Activated CD8-positive, alpha-beta memory T cell treated with anti-CD3 and anti-CD28 coated beads for 4 hours (primary cell): ENCODE measurements around the gene PRKD3.
"Not testable (repeated sequence)": the region's sequence is repeated elsewhere in the genome, so short reads cannot be mapped to it uniquely, and the experiment has no call there.

Experiments used
- DNase-seq, 2 donors: peaks; one replicate each; pipeline ENCODE4 v3.0.0-alpha.2; 2020; ENCODE audit warnings: low read depth in 2 of 2

PRKD3 gene

DNA sequence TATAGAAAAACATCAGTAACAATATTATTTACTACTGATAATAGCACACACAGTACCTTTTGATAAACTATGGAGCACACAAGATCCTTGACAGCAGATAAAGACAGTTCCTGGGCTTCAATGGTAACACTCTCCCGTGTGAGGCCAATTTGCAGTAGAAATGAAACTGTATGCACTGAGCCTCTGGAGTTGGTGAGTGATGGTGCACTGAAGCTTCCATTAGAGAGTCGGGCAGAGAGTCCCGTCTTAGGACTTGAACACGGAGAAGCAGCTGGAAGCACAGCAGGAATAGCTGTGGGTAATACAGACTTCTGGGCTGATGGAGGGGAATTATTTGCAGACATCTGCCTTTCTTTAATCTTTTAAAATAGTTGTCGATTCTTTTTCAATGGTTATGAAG lies 8.5 kb downstream of the PRKD3 start:
- no peak for DNase-seq

DNA sequence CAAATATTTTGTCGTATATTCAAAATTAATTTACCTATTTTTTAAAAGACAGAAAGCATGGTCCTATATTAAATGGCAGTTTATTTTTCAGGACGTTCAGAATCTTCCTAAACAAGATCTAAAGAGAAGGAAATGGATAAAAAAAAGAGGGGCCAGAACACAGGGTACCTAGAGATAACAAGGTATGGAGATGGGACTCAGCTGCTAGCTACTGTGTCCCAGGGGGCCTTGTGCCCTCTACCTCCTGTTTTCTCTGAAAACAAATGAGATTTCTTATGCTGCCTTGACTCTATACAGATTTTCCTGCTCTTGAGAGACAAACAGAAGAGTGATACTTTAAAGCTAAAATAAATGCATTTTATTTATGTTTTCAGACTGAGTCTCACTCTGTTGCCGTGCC lies 9.3 kb downstream of the PRKD3 start:
- DNase-seq: no peak

DNA sequence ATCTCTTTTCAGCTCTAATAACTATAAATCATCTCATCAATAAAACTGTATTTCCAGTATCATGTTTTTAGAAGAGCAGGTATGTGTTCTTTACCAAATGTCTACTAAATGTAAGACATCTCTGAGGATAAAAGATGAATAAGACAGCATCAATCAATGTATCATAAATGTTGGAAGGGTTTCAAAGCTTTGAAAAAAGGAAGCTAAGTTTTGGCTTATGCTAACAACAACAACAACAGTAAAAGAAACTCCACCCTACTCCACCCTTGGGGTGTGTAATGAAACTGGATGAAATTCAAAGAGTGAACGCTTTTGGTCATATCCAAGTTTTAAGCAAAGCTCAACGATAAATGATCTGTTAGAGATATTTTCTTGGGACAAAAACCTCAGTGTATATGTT lies 17.1 kb downstream of the PRKD3 start:
- DNase-seq: no peak

DNA sequence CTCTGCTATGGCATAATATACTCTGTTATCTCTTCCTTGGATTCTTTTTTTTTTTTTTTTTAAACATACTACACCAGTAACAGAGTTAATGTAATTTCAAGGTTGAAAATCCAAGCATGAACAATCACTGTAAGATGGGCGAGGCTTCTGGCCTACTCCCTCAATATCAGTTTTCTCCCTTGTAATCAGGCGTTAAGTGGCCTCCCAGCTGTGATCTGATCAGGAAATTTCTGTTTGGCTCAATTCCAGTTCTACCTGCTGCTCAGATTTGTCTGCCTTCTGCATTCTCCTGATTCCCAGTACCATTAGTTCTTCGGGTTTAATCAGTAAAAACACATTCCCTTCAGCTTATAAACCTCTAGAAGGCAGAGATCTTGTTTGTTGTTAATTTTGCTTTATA lies 18.6 kb downstream of the PRKD3 start:
- DNase-seq: no peak

DNA sequence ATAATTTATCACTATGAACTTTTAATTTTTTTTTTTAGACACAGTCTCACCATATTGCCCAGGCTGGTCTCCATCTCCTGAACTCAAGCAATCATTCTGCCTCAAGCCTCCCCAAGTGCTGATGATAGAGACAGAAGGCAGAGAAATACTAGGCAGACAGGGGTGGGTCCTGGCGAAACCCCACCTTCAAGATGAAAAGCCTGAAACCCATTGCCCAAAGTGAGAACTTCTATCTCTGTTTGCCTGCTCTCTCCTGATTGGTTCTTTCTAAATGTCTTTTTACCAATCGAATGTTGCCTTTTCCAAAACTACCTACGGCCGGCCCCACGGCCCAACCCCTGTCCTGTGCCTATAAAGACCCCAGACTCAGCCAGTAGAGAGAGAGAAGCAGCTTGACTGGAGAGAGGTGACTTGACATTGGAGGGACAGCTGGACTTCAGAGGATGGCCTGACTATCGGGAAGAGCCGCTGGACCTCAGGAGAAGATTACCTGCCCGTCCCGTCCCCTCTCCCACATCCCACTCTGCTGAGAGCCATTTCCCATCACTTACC lies 21.9 kb downstream of the PRKD3 start:
- DNase-seq: no peak

DNA sequence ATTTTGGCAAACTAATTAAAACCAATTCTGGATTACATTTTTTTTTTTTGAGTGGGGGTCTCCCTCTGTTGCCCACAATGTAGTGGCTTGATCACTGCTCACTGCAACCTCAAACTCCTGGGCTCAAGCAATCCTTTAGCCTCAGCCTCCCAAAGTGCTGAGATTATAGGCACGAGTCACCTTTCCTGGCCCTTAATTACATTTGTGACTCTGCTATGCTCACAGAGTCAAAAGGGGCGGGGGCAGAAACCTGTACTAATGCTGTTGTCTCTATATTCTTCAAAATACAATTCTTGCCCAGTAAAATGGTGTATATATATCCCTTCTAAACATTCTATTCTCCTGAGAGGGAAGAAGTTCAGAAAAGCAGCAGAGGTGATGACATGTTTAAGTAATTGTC lies 23.2 kb downstream of the PRKD3 start:
- no peak for DNase-seq

DNA sequence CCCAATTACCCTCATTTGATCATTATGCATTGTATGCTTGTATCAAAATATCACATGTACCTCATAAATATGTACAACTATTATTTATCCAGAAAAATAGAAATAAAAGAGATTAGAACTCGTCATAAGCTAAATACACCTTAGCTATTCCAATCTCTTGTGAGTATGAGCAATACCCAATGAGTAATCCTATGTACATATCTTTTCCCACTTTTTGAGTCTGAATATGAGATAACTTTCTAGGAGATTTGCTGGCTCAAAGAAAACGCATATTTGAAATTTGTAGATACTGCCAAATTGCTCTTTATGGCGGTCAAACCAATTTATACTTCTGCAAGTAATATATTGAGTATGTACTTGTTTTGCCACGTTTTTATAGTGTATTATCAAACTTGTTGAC lies 24.1 kb downstream of the PRKD3 start:
- DNase-seq: no peak

DNA sequence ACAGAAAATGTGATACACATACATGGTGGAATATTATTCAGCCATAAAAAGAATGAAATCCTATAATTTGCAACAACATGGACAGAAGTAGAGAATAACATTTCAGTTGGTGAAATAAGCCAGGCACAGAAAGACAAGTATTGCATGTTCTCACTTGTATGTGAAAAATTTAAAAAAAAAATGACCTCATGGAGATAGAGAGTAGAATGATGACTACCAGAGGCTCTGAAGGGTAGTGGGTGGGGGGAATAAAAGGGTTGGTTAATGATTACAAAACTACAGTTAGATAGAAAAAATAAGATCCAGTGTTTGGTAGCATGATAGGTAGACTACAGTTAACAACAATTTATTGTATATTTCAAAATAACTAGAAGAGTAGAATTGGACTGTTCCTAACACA lies 24.5 kb downstream of the PRKD3 start:
- no peak for DNase-seq

DNA sequence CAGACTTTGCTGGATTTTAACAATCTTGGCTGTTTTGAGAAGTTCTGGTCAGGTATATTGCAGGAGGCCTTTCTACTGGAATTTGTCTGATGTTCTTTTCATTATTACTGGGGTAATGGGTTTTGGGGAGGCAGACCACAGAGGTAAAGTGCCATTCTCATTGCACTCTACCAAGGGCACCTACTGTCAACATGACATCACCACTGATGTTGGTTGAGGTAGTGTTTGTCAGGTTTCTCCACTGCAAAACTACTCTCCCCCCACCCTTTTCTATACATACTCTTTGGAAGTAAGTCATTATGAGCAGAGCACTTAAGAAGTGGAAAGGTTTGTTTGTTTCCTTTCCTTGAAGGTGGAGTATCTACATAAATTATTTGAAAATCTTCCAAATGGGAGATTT lies 27.0 kb downstream of the PRKD3 start:
- no peak for DNase-seq

DNA sequence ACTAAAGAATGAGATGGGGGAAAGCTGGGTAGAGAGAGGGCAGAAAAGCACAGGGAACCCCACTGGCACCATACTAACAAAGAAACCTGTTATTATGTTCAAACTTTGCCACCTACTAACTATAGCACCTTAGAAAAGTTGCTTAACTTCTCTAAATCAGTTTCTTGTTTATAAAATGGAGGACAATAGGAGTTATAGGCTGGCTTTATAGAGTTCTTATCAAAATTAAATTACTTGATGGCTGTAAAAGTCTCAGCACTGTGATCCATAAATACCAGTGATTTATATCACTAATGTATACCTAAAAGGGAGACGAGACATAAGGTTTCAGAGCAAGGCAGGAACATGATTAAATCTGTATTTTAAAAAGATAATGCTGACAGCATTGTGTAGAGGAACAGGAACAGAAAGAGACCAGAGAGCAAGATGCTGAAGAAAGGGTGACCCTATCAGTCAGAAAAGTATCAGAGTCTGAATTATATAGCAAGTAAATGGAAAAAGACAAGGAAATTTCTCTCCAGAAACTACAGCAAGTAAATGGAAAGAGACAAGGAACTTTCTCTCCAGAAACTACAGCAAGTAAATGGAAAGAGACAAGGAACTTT lies 29.1 kb downstream of the PRKD3 start:
- DNase-seq: no peak

DNA sequence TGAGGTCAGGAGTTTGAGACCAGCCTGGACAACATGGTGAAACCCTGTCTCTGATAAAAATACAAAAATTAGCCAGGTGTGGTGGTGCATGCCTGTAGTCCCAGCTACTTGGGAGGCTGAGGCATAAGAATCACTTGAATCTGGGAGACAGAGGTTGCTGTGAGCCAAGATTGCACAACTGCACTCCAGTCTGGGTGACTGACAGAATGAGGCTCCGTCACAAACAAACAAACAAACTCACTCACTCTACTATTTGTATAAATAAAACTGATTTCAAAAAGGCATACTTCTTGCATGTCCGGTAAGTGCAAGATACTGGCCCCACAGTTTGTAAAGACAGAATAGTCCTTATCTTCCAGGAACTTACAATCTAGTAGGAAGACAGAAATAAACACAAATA lies 29.8 kb downstream of the PRKD3 start:
- DNase-seq: not testable (repeated sequence)

DNA sequence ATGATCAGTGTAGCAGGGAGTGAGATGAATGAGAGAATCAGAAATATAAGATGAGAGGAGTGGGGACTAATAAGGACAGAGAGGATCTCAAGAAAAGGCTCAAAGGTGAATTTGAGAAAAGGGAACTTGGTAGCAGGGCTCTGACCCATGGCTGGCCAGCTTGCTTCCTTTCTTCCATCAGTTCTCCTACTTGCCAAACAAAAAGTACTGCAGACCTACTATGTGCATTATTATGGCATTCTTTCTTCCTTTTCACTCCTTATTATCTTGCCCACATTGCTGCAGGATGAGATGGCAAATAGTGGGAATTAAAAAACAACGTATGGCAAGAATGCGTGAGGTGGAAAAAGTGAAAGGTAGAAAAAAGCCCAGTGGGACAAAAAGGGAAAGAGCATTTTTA lies 33.0 kb downstream of the PRKD3 start:
- DNase-seq: no peak

DNA sequence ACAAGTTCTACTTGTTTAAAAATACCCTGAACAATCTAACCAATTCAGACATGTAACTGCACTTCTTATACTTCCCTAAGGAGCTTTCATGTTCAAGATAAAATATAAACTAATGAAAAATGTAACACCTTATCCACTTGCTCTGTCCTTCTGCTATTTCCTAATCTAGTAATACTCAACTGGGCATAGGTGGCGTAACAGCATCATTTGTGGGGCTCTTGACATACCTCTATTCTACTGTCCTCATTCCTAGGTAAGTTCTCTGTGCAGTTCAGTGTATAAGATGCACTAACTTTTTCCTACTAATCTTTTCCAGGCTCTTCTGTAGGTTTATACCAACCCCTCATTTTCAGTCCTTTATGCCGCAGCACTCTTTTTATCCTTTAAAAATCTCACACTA lies 36.7 kb downstream of the PRKD3 start:
- no peak for DNase-seq

DNA sequence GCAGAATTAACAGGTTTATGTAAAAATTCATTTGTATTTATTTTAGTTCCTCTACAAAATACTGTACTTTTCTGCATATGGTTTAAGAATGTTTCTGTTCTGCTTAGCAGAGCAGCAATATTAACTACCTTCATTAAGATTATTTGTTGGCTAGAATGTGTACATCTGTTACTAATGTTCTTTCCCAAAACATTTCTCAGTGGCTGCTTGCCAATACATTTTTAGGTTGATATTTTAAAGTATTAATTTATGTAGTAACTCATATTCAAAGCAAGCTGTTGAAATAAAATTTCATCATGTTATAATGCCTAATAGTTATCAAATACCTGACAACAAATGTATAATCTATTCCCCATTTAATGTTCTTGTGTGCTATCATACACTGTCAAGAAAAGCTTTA lies 40.3 kb downstream of the PRKD3 start:
- DNase-seq: no peak

DNA sequence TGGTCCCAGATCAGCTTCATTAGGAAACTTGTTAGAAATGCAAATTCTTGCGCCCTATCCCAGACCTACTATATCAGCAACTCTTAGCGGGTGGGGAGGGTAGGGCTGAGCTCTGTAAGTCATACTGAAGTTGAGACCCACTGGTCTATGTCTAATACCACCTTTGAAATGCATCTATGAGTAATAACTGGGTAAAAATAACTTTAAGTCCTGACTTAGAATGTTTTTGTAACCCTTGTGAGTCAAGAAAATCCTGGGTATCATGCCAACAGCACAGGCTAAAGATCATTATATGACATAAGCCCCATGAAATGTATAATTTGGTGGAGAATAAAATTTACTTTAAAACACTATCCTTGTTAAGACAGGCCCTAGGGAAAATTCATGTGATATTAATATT lies 41.4 kb downstream of the PRKD3 start:
- no peak for DNase-seq

DNA sequence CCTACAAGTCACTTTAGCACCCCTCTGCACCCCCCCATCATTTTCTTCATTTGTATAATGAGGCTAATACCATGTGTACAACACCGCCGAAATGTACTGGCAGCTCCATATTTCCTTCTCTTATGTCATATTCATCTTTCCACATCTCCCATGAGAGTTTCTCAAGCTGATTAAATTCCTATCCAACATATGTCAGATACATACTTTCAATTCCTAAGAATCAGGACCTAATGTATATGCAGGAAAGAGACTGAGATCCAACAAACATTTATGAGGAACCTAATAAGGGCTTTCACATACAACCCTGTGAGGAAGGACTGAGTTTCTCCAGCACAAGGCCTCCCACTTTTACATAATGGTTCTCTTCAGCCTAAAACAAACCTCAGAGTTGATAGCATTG lies 41.9 kb downstream of the PRKD3 start:
- no peak for DNase-seq

DNA sequence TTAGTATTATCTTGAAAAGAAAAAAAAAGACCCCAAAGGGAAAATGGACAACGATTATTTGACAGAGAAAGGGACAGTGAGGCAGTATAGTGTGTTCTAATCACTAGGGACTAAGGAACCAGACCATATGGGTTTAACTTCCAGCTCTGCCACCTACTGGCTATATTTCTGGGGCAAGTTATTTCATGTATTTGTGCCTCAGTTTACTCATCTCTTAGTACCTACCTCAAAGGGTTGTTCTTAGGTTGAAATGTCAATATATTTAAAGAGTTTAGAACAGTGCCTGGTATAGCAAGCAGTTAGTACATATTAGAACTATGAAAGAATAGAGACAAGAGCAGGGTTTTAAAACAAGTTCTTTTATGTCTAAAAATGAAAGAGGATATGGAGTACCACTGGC lies 42.7 kb downstream of the PRKD3 start:
- no peak for DNase-seq

DNA sequence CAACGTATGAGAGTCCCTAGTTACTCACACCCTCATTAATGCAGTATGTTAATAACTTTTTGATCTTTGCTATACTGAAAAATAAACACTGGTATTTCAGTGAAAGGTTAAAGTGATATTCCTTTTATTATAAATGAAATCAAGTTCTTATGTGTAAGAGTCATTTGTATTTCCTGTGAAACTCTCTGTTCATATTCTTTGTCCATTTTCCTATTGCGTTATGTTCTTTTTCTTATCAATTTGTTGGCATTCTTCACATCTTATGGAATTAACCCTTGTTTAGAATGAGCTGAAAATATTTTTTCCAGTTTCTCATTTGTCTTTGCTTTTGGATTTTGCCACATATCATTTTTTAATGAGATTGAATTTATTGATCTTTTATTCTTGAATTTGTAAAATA lies 48.3 kb downstream of the PRKD3 start:
- no peak for DNase-seq
